Uterus (tissue), 2 donors: Measurements from ENCODE around the gene INS.

Experiments used
- POLR2A ChIP-seq, 2 donors: fragments of 450-650 bp; IDR thresholded peaks; one replicate each; pipeline ENCODE4 v1.6.1; 2016; ENCODE audit warnings: antibody characterized with exemption in 2 of 2, mild to moderate bottlenecking in 1 of 2, moderate library complexity in 1 of 2
- TF ChIP-seq, protein P1 (sequence below), 4 experiments: fragments of 200-600 bp in 2 of 4; fragments of 450-650 bp in 2 of 4; sonication (generic) in 2 of 4; IDR thresholded peaks; one replicate each; pipeline ENCODE4 v1.5.1; 2016 to 2019; ENCODE audit warnings: antibody characterized with exemption in 4 of 4, mild to moderate bottlenecking in 2 of 4, moderate library complexity in 1 of 4

DNA sequence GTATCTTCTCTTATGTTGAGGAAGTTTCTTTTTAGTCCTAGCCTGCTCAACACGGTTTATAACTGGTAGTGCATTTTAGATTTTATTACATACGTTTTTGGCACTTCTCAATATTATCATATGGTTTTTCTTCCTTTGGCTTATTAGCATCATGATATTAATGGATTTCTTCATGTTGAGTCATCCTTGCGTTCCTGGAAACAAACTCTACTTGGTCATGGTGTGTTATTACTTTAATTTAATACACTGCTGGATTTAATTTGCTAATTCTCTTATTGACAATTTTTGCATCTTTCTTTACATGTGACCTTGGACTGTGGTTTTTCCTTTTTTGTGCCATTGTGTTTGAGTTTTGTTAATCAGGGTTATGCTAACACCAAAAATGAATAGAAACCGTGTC is 42.3 kb downstream of the INS start:
- TF ChIP-seq, protein P1, sequence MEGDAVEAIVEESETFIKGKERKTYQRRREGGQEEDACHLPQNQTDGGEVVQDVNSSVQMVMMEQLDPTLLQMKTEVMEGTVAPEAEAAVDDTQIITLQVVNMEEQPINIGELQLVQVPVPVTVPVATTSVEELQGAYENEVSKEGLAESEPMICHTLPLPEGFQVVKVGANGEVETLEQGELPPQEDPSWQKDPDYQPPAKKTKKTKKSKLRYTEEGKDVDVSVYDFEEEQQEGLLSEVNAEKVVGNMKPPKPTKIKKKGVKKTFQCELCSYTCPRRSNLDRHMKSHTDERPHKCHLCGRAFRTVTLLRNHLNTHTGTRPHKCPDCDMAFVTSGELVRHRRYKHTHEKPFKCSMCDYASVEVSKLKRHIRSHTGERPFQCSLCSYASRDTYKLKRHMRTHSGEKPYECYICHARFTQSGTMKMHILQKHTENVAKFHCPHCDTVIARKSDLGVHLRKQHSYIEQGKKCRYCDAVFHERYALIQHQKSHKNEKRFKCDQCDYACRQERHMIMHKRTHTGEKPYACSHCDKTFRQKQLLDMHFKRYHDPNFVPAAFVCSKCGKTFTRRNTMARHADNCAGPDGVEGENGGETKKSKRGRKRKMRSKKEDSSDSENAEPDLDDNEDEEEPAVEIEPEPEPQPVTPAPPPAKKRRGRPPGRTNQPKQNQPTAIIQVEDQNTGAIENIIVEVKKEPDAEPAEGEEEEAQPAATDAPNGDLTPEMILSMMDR (IDR thresholded peaks at IDR 0.05), result no peak
- TF ChIP-seq POLR2A (IDR thresholded peaks at IDR 0.05), result no peak
